Ascending aorta (tissue), 2 donors: ENCODE data around the gene MAST3. TPM values are rescaled to one million over a fixed set of nuclear protein-coding genes. Genes with fewer than 3 reads are reported as not detected.

Source experiments
- DNase-seq, 2 donors: peaks; one replicate each; pipeline ENCODE4 v3.0.0-alpha.2; 2019; ENCODE audit warnings: low spot score in 2 of 2
- H3K27ac ChIP-seq, 2 donors: fragments of 200-600 bp; sonication (generic); one replicate each; pipeline ENCODE4 v1.5.1; 2016 to 2017; ENCODE audit warnings: mild to moderate bottlenecking in 1 of 2
- H3K27me3 ChIP-seq: fragments of 200-600 bp; sonication (generic); one replicate; pipeline ENCODE4 v1.5.1; 2017
- H3K36me3 ChIP-seq, 2 donors: fragments of 200-600 bp; sonication (generic); one replicate each; pipeline ENCODE4 v1.5.1; 2016
- H3K4me1 ChIP-seq, 2 donors: fragments of 200-600 bp; sonication (generic); one replicate each; pipeline ENCODE4 v1.5.1; 2016 to 2017; ENCODE audit warnings: mild to moderate bottlenecking in 1 of 2
- H3K4me3 ChIP-seq, 2 donors: fragments of 200-600 bp; sonication (generic); one replicate each; pipeline ENCODE4 v1.5.1; 2016 to 2017; ENCODE audit warnings: mild to moderate bottlenecking in 1 of 2
- H3K9me3 ChIP-seq, 2 donors: fragments of 200-600 bp; sonication (generic); one replicate each; pipeline ENCODE4 v1.5.1; 2016
- CTCF ChIP-seq, 3 experiments: fragments of 200-600 bp in 2 of 3; fragments of 450-650 bp in 1 of 3; sonication (generic) in 2 of 3; IDR thresholded peaks; one replicate each; pipeline ENCODE4 v1.5.1; 2016 to 2019; ENCODE audit warnings: antibody characterized with exemption in 3 of 3, mild to moderate bottlenecking in 1 of 3, moderate library complexity in 1 of 3
- intact Hi-C: fragments of 100-400 bp; cut with DNase I; formaldehyde crosslinking; loops from one replicate; pipeline ENCODE4 v1.15.1; 2023
- total RNA-seq: library from RNA; depleted of rRNA; stranded (reverse); fragments of >200 nt; gene quantifications from one replicate; pipeline ENCODE4 v1.1.0, GENCODE V29; 2016

Gene MAST3
- total RNA-seq, 1 donor from 2014 or later = 32.8 TPM

- DNase-seq = no peak
- Histone ChIP-seq H3K36me3 (peaks cover 40 to 53% of the 10 kb centered on the region in 2 donors), H3K4me1 (peaks cover 0 to 2% of the 10 kb centered on the region in 2 donors), H3K4me3 (no peak overlapping the region), H3K9me3 (no peaks in the 10 kb centered on the region), H3K27me3 (no peaks in the 10 kb centered on the region), H3K27ac (no peak overlapping the region)
- intact Hi-C loops = no loop called here
- TF ChIP-seq CTCF (IDR thresholded peaks at IDR 0.05) = no peak
These were observed 26.2 kb downstream of the MAST3 start for GRCh38 chr19:18123819-18124218.

GRCh38 chr19:18126097-18126496, 28.5 kb downstream of the MAST3 start:
- peaks cover 56 to 75% of the 10 kb centered on the region in 2 donors for H3K36me3 ChIP-seq
- H3K4me3 ChIP-seq = no peak overlapping the region
- TF ChIP-seq CTCF (IDR thresholded peaks at IDR 0.05) = no peak
- no peak overlapping the region for H3K27ac ChIP-seq
- no peaks in the 10 kb centered on the region for H3K27me3 ChIP-seq
- no peak for DNase-seq
- no peaks in the 10 kb centered on the region for H3K9me3 ChIP-seq
- intact Hi-C loops = no loop called here
- no peaks in the 10 kb centered on the region for H3K4me1 ChIP-seq

- no peak for TF ChIP-seq CTCF (IDR thresholded peaks at IDR 0.05)
- Histone ChIP-seq H3K27ac (no peak overlapping the region), H3K9me3 (no peaks in the 10 kb centered on the region), H3K4me1 (no peaks in the 10 kb centered on the region), H3K36me3 (peaks cover 59 to 82% of the 10 kb centered on the region in 2 donors), H3K4me3 (no peak overlapping the region), H3K27me3 (no peaks in the 10 kb centered on the region)
- intact Hi-C loops = no loop called here
- no peak for DNase-seq
These were observed 30.5 kb downstream of the MAST3 start for GRCh38 chr19:18128044-18128443.

GRCh38 chr19:18128805-18129204, 31.2 kb downstream of the MAST3 start:
- no peaks in the 10 kb centered on the region for H3K27me3 ChIP-seq
- TF ChIP-seq CTCF (IDR thresholded peaks at IDR 0.05) = no peak
- H3K4me1 ChIP-seq = no peaks in the 10 kb centered on the region
- intact Hi-C loops = no loop called here
- no peak overlapping the region for H3K4me3 ChIP-seq
- DNase-seq = no peak
- peaks cover 62 to 81% of the 10 kb centered on the region in 2 donors for H3K36me3 ChIP-seq
- H3K9me3 ChIP-seq = no peaks in the 10 kb centered on the region
- no peak overlapping the region for H3K27ac ChIP-seq

GRCh38 chr19:18130523-18131242, 33.1 kb downstream of the MAST3 start:
- Histone ChIP-seq H3K27me3 (no peaks in the 10 kb centered on the region), H3K4me1 (no peaks in the 10 kb centered on the region), H3K9me3 (no peaks in the 10 kb centered on the region), H3K36me3 (peaks cover 65 to 79% of the 10 kb centered on the region in 2 donors), H3K4me3 (no peak overlapping the region), H3K27ac (no peak overlapping the region)
- DNase-seq = no peak
- TF ChIP-seq CTCF (IDR thresholded peaks at IDR 0.05) = no peak
- intact Hi-C loops = no loop called here
